Ascending aorta (tissue), 2 donors: ENCODE data around the gene SLC25A25. TPM values are rescaled to one million over a fixed set of nuclear protein-coding genes. Genes with fewer than 3 reads are reported as not detected.

Experiments used
- DNase-seq, 2 donors: peaks; one replicate each; pipeline ENCODE4 v3.0.0-alpha.2; 2019; ENCODE audit warnings: low spot score in 2 of 2
- H3K27ac ChIP-seq, 2 donors: fragments of 200-600 bp; sonication (generic); one replicate each; pipeline ENCODE4 v1.5.1; 2016 to 2017; ENCODE audit warnings: mild to moderate bottlenecking in 1 of 2
- H3K27me3 ChIP-seq: fragments of 200-600 bp; sonication (generic); one replicate; pipeline ENCODE4 v1.5.1; 2017
- H3K36me3 ChIP-seq, 2 donors: fragments of 200-600 bp; sonication (generic); one replicate each; pipeline ENCODE4 v1.5.1; 2016
- H3K4me1 ChIP-seq, 2 donors: fragments of 200-600 bp; sonication (generic); one replicate each; pipeline ENCODE4 v1.5.1; 2016 to 2017; ENCODE audit warnings: mild to moderate bottlenecking in 1 of 2
- H3K4me3 ChIP-seq, 2 donors: fragments of 200-600 bp; sonication (generic); one replicate each; pipeline ENCODE4 v1.5.1; 2016 to 2017; ENCODE audit warnings: mild to moderate bottlenecking in 1 of 2
- H3K9me3 ChIP-seq, 2 donors: fragments of 200-600 bp; sonication (generic); one replicate each; pipeline ENCODE4 v1.5.1; 2016
- intact Hi-C: fragments of 100-400 bp; cut with DNase I; formaldehyde crosslinking; loops from one replicate; pipeline ENCODE4 v1.15.1; 2023
- total RNA-seq: library from RNA; depleted of rRNA; stranded (reverse); fragments of >200 nt; gene quantifications from one replicate; pipeline ENCODE4 v1.1.0, GENCODE V29; 2016
- TF ChIP-seq, protein P1 (sequence below), 3 experiments: fragments of 200-600 bp in 2 of 3; fragments of 450-650 bp in 1 of 3; sonication (generic) in 2 of 3; IDR thresholded peaks; one replicate each; pipeline ENCODE4 v1.5.1; 2016 to 2019; ENCODE audit warnings: antibody characterized with exemption in 3 of 3, mild to moderate bottlenecking in 1 of 3, moderate library complexity in 1 of 3

Gene SLC25A25
- total RNA-seq, 1 donor from 2014 or later: 27.4 TPM

DNA sequence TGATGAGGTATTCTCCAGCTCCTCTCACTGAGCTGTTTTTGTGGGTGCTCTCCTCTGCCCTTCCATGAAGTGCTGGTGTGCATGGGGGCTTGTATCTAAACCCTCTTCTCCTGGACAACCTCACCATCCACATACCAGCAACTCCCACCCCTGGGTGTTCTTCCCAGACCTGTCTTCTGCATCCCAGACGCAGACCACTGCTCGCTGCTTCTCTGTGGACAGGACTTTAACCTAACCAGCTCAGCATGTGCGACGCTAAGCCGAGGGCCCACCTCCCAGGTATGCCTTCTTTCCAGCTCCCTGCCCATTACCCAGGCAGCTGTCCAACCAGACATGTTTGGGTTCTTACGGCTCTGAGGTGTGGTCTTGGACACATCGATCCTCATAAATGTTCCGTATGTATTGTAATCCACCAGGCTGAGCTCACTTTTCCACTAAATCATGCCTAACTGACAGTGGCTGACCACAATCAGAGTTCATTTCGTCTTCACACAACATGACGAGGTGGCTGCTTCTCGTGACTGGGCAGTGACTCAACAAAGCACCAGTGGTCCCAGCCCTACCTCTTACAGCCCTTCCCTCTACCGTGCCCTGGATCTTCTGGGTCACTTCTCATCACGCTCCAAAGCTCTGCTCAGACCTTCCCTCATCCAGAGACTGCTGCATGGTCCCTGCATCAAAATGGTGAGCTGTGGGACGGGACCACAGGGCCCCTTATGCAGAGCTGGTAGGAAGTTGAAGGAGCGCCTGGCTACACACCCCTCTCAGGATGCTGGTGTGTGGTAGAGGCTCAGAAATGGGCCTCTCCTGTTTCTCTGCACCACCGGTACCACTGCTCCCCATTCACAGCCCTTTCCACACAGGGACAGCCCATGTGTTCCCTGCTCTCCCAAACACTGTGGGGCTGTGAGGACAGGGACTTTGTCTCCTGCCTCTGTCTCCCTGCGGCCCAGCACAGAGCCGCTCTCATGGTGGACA lies 69.1 kb downstream of the SLC25A25 start:
- DNase-seq: no peak
- no peaks in the 10 kb centered on the region for H3K9me3 ChIP-seq
- H3K27me3 ChIP-seq: no peaks in the 10 kb centered on the region
- no peak overlapping the region for H3K4me3 ChIP-seq
- TF ChIP-seq, protein P1, sequence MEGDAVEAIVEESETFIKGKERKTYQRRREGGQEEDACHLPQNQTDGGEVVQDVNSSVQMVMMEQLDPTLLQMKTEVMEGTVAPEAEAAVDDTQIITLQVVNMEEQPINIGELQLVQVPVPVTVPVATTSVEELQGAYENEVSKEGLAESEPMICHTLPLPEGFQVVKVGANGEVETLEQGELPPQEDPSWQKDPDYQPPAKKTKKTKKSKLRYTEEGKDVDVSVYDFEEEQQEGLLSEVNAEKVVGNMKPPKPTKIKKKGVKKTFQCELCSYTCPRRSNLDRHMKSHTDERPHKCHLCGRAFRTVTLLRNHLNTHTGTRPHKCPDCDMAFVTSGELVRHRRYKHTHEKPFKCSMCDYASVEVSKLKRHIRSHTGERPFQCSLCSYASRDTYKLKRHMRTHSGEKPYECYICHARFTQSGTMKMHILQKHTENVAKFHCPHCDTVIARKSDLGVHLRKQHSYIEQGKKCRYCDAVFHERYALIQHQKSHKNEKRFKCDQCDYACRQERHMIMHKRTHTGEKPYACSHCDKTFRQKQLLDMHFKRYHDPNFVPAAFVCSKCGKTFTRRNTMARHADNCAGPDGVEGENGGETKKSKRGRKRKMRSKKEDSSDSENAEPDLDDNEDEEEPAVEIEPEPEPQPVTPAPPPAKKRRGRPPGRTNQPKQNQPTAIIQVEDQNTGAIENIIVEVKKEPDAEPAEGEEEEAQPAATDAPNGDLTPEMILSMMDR (IDR thresholded peaks at IDR 0.05): no peak
- no peak overlapping the region for H3K27ac ChIP-seq
- H3K4me1 ChIP-seq: no peaks in the 10 kb centered on the region
- no peaks in the 10 kb centered on the region for H3K36me3 ChIP-seq
- intact Hi-C loops: no loop called here

- Histone ChIP-seq H3K4me1 (no peaks in the 10 kb centered on the region), H3K27ac (no peak overlapping the region), H3K9me3 (no peaks in the 10 kb centered on the region), H3K27me3 (no peaks in the 10 kb centered on the region), H3K36me3 (no peaks in the 10 kb centered on the region), H3K4me3 (no peak overlapping the region)
- intact Hi-C loops: no loop called here
- TF ChIP-seq, protein P1 (IDR thresholded peaks at IDR 0.05): no peak
- no peak for DNase-seq
Measured at GRCh38 chr9:128138001-128138400, 70.0 kb downstream of the SLC25A25 start.

DNA sequence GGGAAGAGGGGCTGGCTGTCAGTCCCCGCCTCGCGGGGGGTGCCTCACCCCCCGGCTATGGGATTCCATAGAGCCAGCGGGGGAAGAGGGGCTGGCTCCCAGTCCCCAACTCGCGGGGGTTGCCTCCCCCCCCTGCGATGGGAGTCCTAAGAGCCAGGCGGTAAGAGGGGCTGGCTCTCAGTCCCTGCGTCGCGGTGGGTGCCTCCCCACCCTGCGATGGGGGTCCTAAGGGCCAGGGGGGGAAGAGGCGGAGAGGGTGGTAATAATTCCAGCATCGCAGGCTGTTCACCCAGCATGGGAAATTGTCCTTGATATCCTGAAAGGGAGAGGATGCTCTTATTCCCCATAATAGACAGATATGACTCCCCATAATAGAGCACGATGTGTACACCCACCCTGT lies 71.6 kb downstream of the SLC25A25 start:
- Histone ChIP-seq H3K27me3 (no peaks in the 10 kb centered on the region), H3K27ac (no peak overlapping the region), H3K36me3 (no peaks in the 10 kb centered on the region), H3K4me3 (no peak overlapping the region), H3K4me1 (no peaks in the 10 kb centered on the region), H3K9me3 (no peaks in the 10 kb centered on the region)
- intact Hi-C loops: no loop called here
- no peak for DNase-seq
- TF ChIP-seq, protein P1 (IDR thresholded peaks at IDR 0.05): no peak

DNA sequence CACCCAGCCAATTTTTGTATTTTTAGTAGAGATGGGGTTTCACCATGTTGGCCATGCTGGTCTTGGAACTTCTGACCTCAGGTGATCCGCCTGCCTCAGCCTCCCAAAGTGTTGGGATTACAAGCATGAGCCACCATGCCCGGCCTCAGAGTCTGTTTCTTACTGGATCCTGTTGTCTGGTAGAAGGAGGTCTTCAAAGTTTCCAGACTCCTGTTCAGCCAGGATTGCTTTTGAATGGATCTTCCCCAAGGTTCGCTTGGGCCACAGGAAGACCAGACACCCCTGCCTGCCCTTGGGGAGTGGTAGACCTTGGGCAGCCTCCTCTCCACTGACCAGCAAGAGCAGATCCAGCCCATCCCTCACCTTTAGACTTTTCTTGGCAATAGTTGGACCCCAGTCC lies 73.6 kb downstream of the SLC25A25 start:
- intact Hi-C loops: no loop called here
- Histone ChIP-seq H3K4me1 (no peaks in the 10 kb centered on the region), H3K27ac (no peak overlapping the region), H3K9me3 (no peaks in the 10 kb centered on the region), H3K4me3 (no peak overlapping the region), H3K27me3 (no peaks in the 10 kb centered on the region), H3K36me3 (no peaks in the 10 kb centered on the region)
- TF ChIP-seq, protein P1 (IDR thresholded peaks at IDR 0.05): no peak
- no peak for DNase-seq

GRCh38 chr9:128142061-128142460 lies 74.0 kb downstream of the SLC25A25 start:
- H3K4me1 ChIP-seq: no peaks in the 10 kb centered on the region
- intact Hi-C loops: no loop called here
- no peak for DNase-seq
- H3K27ac ChIP-seq: no peak overlapping the region
- no peaks in the 10 kb centered on the region for H3K36me3 ChIP-seq
- TF ChIP-seq, protein P1 (IDR thresholded peaks at IDR 0.05): no peak
- no peaks in the 10 kb centered on the region for H3K27me3 ChIP-seq
- no peak overlapping the region for H3K4me3 ChIP-seq
- H3K9me3 ChIP-seq: no peaks in the 10 kb centered on the region
